Measurements from ENCODE around the gene CDS2. TPM values are rescaled to one million over a fixed set of nuclear protein-coding genes. Genes with fewer than 3 reads are reported as not detected.

Gene CDS2
- total RNA-seq, 6 experiments from 2014 or later = 13.7 to 42.3 (median 31.6) TPM

DNA sequence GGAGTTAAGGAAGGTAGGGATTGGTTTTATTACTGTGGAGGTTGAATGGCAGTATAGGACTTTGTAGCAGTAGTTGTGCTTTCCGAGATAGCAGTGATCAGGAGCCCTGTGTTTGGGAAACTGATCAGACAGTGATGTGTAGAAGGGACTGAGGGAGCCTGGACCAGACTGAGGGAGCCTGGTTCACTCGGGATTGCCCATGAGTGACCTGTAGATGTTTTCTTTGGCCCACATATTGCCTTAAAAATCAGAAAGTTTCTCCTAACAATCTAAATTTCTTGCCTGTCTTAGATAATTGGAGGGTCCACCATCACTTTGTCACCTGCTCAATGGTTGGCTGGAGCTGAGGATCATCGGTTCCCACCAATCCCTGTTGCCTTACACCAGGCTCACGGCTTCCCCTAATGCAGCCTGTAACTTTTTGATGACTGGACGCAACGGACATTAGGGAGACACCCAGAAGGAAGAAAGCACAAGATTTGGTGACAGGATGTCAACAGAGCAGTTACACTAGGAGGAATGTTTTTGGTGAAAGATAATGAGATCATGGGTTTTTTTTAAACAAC is 1.1 kb downstream of the CDS2 start:
- WGBS (ENCODE audit: insufficient coverage, low coverage, low lambda C conversion rate, missing lambda C conversion rate) = 27% methylated on average over 6 of the region's 6 CpGs
- intact Hi-C loops (cut with DNase I) = loop anchor here (5.0 kb wide), 1 partner anchor 64 kb away; no protein-coding TSS in a partner anchor

DNA sequence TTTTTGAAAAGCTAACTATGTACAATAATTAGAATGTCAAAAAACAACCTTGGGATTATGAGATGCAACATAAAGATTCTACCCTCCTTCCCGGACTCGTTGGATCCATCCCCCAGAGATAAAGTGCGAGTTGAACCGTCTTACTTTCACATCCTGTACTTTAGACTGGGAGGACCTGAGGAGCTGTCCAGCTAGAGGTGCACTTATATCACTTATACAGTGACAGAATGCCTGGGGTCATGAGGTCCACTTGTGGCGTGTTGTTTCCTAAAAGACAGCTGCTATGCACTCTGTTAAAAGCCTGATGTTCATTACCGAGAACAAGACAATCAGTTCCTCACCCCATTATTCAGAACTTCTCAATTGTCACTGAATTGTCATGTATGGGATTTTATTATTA is 2.1 kb downstream of the CDS2 start:
- intact Hi-C loops (cut with DNase I) = loop anchor here (5.0 kb wide), 1 partner anchor 63 kb away; no protein-coding TSS in a partner anchor
- DNase-seq (no peak), ATAC-seq (no peak)
- 35% methylated on average over 6 of the region's 6 CpGs for WGBS (ENCODE audit: insufficient coverage, low coverage, low lambda C conversion rate, missing lambda C conversion rate)
- Histone ChIP-seq H3K27me3 (no peaks in the 10 kb centered on the region), H3K36me3 (no peaks in the 10 kb centered on the region), H3K27ac (peak overlapping the region in 1 of 3 donors; percentile 92), H3K4me1 (peaks cover 0 to 13% (median 7%) of the 10 kb centered on the region in 4 donors), H3K9me3 (no peaks in the 10 kb centered on the region), H3K4me3 (no peak overlapping the region)
- no peak for TF ChIP-seq CTCF (IDR thresholded peaks at IDR 0.05)
- TF ChIP-seq POLR2A (IDR thresholded peaks at IDR 0.05) = no peak

More for the DNA sequence above, 1.1 kb downstream of the CDS2 start:
- no peak for ATAC-seq
- Histone ChIP-seq H3K9me3 (no peaks in the 10 kb centered on the region), H3K4me1 (peaks cover 0 to 13% (median 7%) of the 10 kb centered on the region in 4 donors), H3K27ac (peak overlapping the region; percentile 87 to 95 (median 92)), H3K36me3 (no peaks in the 10 kb centered on the region), H3K4me3 (peak overlapping the region; percentile 62 to 92 (median 90)), H3K27me3 (no peaks in the 10 kb centered on the region)
- no peak for DNase-seq
- TF ChIP-seq POLR2A (IDR thresholded peaks at IDR 0.05) = no peak

- intact Hi-C loops (cut with DNase I) = no loop called here
- Histone ChIP-seq H3K9me3 (no peaks in the 10 kb centered on the region), H3K4me1 (peaks cover 0 to 35% (median 17%) of the 10 kb centered on the region in 4 donors), H3K4me3 (no peak overlapping the region), H3K36me3 (no peaks in the 10 kb centered on the region), H3K27ac (no peak overlapping the region), H3K27me3 (no peaks in the 10 kb centered on the region)
- no peak for ATAC-seq
- 88% methylated on average over 5 of the region's 5 CpGs for WGBS (ENCODE audit: insufficient coverage, low coverage, low lambda C conversion rate, missing lambda C conversion rate)
- DNase-seq = no peak
- no peak for TF ChIP-seq POLR2A (IDR thresholded peaks at IDR 0.05)
- TF ChIP-seq CTCF (IDR thresholded peaks at IDR 0.05) = no peak
Measured at GRCh38 chr20:5131502-5131901, 4.7 kb downstream of the CDS2 start.

DNA sequence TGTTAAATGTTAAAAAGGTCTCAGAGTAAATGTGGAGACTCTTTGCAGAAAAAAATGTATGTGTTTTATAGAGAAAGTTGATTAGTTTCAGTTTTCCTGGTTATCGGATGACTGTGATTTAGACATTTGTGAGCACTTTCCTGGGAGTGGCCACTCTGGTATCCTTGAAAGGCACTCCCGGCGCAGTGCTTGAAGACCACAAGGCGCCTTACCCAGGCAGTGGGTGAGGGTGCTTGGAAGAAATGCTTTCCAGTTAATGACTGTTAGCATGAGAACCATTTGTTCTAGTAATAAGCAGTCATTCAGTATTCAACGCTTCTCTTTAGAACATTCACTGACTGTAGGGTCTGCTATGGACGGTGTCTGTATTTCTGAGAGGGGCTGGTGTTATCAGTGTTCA is 7.2 kb downstream of the CDS2 start:
- no peak overlapping the region for H3K4me3 ChIP-seq
- no peak overlapping the region for H3K27ac ChIP-seq
- 89% methylated on average over 6 of the region's 6 CpGs for WGBS (ENCODE audit: insufficient coverage, low coverage, low lambda C conversion rate, missing lambda C conversion rate)
- TF ChIP-seq POLR2A (IDR thresholded peaks at IDR 0.05) (no peak), CTCF (IDR thresholded peaks at IDR 0.05) (no peak)
- no peaks in the 10 kb centered on the region for H3K9me3 ChIP-seq
- ATAC-seq (no peak), DNase-seq (no peak)
- no peaks in the 10 kb centered on the region for H3K27me3 ChIP-seq
- H3K4me1 ChIP-seq = peaks cover 0 to 27% (median 9%) of the 10 kb centered on the region in 4 donors
- no peaks in the 10 kb centered on the region for H3K36me3 ChIP-seq
- intact Hi-C loops (cut with DNase I) = no loop called here

DNA sequence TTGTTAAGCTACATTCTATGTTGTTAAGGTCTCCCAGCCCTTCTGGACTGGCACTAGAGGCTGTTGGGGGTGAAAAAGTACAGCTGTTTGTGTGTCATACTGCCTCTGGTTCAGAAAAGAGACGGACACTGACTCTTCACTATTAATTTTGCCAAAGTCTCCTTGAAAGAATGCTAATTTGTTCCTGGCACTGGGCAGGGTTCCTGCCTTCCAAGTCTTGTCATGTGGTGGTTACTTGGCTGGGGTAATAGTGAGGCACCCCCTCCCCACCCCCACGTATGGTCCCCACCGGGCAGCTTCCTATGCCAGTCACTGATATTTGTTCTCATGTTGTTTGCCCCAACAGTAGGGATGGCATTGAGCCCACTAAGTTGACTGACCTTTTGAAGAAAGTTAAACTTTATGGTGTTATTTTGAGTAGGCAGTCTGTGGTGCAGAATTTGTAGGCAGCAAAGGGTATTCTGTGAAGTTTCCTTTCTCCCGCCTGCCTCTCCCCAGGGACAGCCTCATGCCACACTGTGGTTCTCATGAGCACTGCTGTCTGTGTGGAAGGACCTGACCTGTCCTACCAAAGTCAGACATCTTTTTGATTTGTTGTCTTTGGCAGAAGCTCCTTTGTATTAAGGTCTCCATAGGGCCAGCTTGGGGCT is 8.7 kb downstream of the CDS2 start:
- peak in 1 of 3 donors; percentile 55 for DNase-seq
- Histone ChIP-seq H3K27ac (peak overlapping the region; percentile 2 to 70 (median 42)), H3K9me3 (no peaks in the 10 kb centered on the region), H3K27me3 (no peaks in the 10 kb centered on the region), H3K4me3 (no peak overlapping the region), H3K36me3 (no peaks in the 10 kb centered on the region), H3K4me1 (peaks cover 0 to 29% (median 9%) of the 10 kb centered on the region in 4 donors)
- ATAC-seq = peak; percentile 83 to 91 (median 86)
- 16% methylated on average over 3 of the region's 4 CpGs for WGBS (ENCODE audit: insufficient coverage, low coverage, low lambda C conversion rate, missing lambda C conversion rate)
- TF ChIP-seq POLR2A (IDR thresholded peaks at IDR 0.05) = no peak
- TF ChIP-seq CTCF (IDR thresholded peaks at IDR 0.05) = no peak
- intact Hi-C loops (cut with DNase I) = no loop called here
